Measurements from ENCODE around the gene GAPDHS. TPM values are rescaled to one million over a fixed set of nuclear protein-coding genes. Genes with fewer than 3 reads are reported as not detected.

The GAPDHS gene
- total RNA-seq, 4 donors from 2014 or later: not detected

- WGBS, 2 donors (ENCODE audit: low coverage in 1 of 2): 70 to 78% methylated on average over 9 of the region's 11 CpGs
- H3K4me3 ChIP-seq: no peak within 1 kb of the TSS
- H3K4me1 ChIP-seq: peaks cover 0 to under 1% (median 0%) of the 10 kb centered on the region in 3 donors
- TF ChIP-seq POLR2A (IDR thresholded peaks at IDR 0.05) (no peak), EP300 (IDR thresholded peaks at IDR 0.05) (no peak), POLR2AphosphoS5 (IDR thresholded peaks at IDR 0.05) (no peak), CTCF (IDR thresholded peaks at IDR 0.05) (no peak)
- peaks cover 100% of the 10 kb centered on the region for H3K27me3 ChIP-seq
- no peaks in the 10 kb centered on the region for H3K36me3 ChIP-seq
- ATAC-seq: no peak
- no peak within 1 kb of the TSS for H3K27ac ChIP-seq
- no peaks in the 10 kb centered on the region for H3K9me3 ChIP-seq
Observed at GRCh38 chr19:35528218-35529038, 4.8 kb upstream of the GAPDHS start, which contains the start of gene SBSN. TSS of gene SBSN (minus strand) at chr19:35528311. CDS start at chr19:35528281, 30 bp downstream.

GRCh38 chr19:35529241-35530218 lies 3.7 kb upstream of the GAPDHS start:
- 59 to 76% methylated on average over 4 to 11 of the region's 19 CpGs for WGBS, 2 donors (ENCODE audit: low coverage in 1 of 2)
- no peak for ATAC-seq
- peaks cover 0 to 8% (median 0%) of the 10 kb centered on the region in 3 donors for H3K4me1 ChIP-seq
- H3K27ac ChIP-seq: no peak overlapping the region
- no peak for TF ChIP-seq POLR2A (IDR thresholded peaks at IDR 0.05)
- TF ChIP-seq POLR2AphosphoS5 (IDR thresholded peaks at IDR 0.05): no peak
- no peak for TF ChIP-seq EP300 (IDR thresholded peaks at IDR 0.05)
- peaks cover 100% of the 10 kb centered on the region for H3K27me3 ChIP-seq
- no peak overlapping the region for H3K4me3 ChIP-seq
- H3K36me3 ChIP-seq: no peaks in the 10 kb centered on the region
- H3K9me3 ChIP-seq: no peaks in the 10 kb centered on the region

- no peaks in the 10 kb centered on the region for H3K9me3 ChIP-seq
- no peak overlapping the region for H3K27ac ChIP-seq
- peaks cover 100% of the 10 kb centered on the region for H3K27me3 ChIP-seq
- H3K4me1 ChIP-seq: peaks cover 0 to 8% (median 0%) of the 10 kb centered on the region in 3 donors
- WGBS, 2 donors (ENCODE audit: low coverage in 1 of 2): 50 to 100% methylated on average over 1 to 5 of the region's 6 CpGs
- no peak for ATAC-seq
- TF ChIP-seq POLR2AphosphoS5 (IDR thresholded peaks at IDR 0.05): no peak
- no peak for TF ChIP-seq EP300 (IDR thresholded peaks at IDR 0.05)
- no peak for TF ChIP-seq CTCF (IDR thresholded peaks at IDR 0.05)
- no peak for TF ChIP-seq POLR2A (IDR thresholded peaks at IDR 0.05)
- H3K4me3 ChIP-seq: no peak overlapping the region
- H3K36me3 ChIP-seq: no peaks in the 10 kb centered on the region
Observed at GRCh38 chr19:35531291-35531690, 2.0 kb upstream of the GAPDHS start.

DNA sequence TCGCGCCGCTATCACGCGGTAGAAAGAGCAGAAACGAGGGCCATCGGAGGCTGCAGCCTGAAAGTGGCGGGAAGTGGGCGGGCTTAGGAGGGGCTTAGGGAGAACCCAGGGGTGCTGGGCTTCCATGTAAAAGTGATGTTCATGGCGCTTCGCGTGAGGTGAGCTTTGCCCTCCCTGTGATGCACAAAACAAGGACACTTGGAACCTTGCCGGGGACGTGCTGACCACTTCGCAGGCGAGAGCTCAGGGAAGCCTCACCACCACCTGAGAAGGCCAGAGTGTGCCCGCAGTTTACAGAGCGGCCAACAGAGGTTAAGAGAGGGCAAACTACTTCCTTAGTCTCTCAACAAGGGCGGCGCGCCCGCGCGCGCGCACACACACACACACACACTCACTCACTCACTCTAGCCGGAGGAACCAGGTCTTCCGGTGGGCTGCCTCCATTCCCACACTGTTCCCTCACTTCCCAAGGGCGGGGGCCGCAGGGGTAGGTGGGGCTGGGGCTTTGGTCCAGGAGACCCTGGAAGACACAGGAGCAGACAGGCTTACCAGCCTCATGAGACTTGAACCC lies 651 bp downstream of the GAPDHS start:
- Histone ChIP-seq H3K27me3 (peaks cover 77% of the 10 kb centered on the region), H3K36me3 (no peaks in the 10 kb centered on the region), H3K9me3 (no peaks in the 10 kb centered on the region), H3K4me3 (no peak overlapping the region), H3K4me1 (peaks cover 0 to 8% (median 0%) of the 10 kb centered on the region in 3 donors), H3K27ac (no peak overlapping the region)
- 20% methylated on average over 2 of the region's 30 CpGs; no CpG with 5 or more reads in 1 of the 2 donors for WGBS, 2 donors (ENCODE audit: low coverage in 1 of 2)
- no peak for TF ChIP-seq CTCF (IDR thresholded peaks at IDR 0.05)
- no peak for TF ChIP-seq POLR2AphosphoS5 (IDR thresholded peaks at IDR 0.05)
- no peak for TF ChIP-seq POLR2A (IDR thresholded peaks at IDR 0.05)
- TF ChIP-seq EP300 (IDR thresholded peaks at IDR 0.05): no peak
- ATAC-seq: no peak

Data from gastroesophageal sphincter (tissue), 4 donors.